IPS DF 6.9 (cell line): ENCODE results near the gene GM2A.
"Not testable (repeated sequence)": the region's sequence is repeated elsewhere in the genome, so short reads cannot be mapped to it uniquely, and the experiment has no call there.

Experiments
- DNase-seq: peaks from one replicate; pipeline ENCODE4 v3.0.0-alpha.2; 2013; ENCODE audit warnings: low read depth, low spot score
- H3K27ac ChIP-seq: one replicate; pipeline ENCODE4 v1.5.1; 2013; ENCODE audit warnings: low read length, control low read depth
- H3K27me3 ChIP-seq: 2 replicates; pipeline ENCODE4 v1.6.1; 2013; ENCODE audit warnings: mild to moderate bottlenecking, low read length; ENCODE audit not compliant: control insufficient read depth, insufficient read depth
- H3K36me3 ChIP-seq: 2 replicates; pipeline ENCODE4 v1.6.1; 2013; ENCODE audit warnings: low read length; ENCODE audit not compliant: control insufficient read depth, insufficient read depth
- H3K4me1 ChIP-seq: 2 replicates; pipeline ENCODE4 v1.6.1; 2013; ENCODE audit warnings: low read length; ENCODE audit not compliant: control insufficient read depth, insufficient read depth
- H3K4me3 ChIP-seq: 2 replicates; pipeline ENCODE4 v1.5.1; 2013; ENCODE audit warnings: mild to moderate bottlenecking, low read length
- H3K9me3 ChIP-seq: 2 replicates; pipeline ENCODE4 v1.6.1; 2013; ENCODE audit warnings: low read length, inconsistent platforms; ENCODE audit not compliant: control insufficient read depth, insufficient read depth
- WGBS: extraction: QIAGEN DNeasy Blood & Tissue Kit; methylation state at CpG from one replicate; pipeline ENCODE4 v1.1.7; 2013; ENCODE audit warnings: mixed read lengths, missing lambda C conversion rate; ENCODE audit not compliant: insufficient read length, insufficient coverage; 5-methylcytosine and 5-hydroxymethylcytosine counted together

GM2A gene

DNA sequence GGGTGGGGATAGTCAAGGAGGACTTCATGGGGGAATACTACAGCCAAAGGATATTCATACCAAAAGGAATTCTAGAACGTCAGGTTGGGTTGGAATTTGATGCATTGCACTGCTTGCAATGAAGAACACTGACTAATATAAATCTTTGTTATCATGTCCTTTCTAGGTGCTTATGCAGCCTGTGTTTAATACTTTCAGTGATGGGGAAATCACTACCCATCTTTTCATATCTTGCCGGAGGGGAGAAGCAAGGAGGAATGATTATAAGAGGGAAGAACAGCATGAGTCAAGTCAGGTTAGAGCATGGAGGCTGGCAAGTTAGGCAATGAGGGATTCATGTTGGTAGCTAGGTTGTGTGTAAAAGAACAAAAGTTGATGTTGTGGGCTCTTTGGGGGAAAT lies 24.0 kb upstream of the GM2A start:
- Histone ChIP-seq H3K36me3 (no peaks in the 10 kb centered on the region), H3K27ac (no peak overlapping the region), H3K9me3 (no peaks in the 10 kb centered on the region), H3K4me3 (no peak overlapping the region), H3K4me1 (no peaks in the 10 kb centered on the region), H3K27me3 (no peaks in the 10 kb centered on the region)
- no peak for DNase-seq
- no CpG with 5 or more reads among the region's 2 CpGs for WGBS

DNA sequence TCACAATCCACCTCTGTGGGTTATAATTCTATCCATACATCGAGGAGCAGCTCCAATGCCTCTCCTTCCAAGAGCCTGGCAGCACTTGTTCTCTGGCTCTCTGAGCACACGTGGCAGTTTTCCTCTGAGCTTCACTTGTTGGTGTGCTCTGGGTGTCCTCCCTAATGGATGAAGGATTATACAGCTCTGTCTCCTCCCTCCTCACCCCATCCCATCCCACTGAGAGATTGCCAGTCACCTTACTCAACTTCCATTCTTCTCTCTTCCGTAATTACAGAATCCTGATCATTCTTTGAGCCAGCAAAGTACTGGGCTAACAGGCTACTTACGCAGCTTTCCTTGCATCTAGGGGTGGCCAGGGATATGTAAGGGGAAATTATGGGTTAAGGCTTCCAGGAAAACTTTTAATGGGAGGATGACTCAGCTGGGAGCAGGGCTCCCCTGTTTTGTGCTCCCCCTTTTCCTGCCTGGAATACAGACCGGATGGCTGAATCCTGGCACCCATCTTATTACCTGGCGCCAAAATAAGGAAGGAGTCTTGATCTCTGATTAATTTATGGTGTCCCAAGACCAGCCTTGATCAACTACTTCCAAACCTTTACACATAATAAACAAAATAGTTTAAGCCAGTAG lies 22.8 kb upstream of the GM2A start:
- Histone ChIP-seq H3K9me3 (no peaks in the 10 kb centered on the region), H3K4me1 (no peaks in the 10 kb centered on the region), H3K27ac (no peak overlapping the region), H3K36me3 (no peaks in the 10 kb centered on the region), H3K4me3 (no peak overlapping the region), H3K27me3 (no peaks in the 10 kb centered on the region)
- no CpG with 5 or more reads among the region's 6 CpGs for WGBS
- DNase-seq = no peak

DNA sequence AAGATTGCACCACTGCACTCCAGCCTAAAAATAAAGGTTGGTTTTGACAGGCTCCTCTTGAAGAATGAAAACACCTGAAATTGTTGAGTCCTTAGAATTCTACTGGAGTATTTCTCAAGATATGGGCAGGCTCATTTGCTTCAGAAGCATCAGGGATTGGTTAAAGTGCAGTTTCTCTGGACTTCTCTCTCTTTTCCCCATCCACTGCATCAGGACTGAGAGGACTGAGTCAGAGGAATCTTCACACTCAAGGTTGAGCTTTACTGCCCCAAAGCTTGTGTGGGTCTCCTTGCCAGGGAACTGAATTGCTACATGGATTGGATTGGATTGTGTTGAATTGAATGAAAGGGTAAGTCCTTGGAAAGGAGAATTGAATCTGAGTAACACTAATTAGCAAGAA lies 21.6 kb upstream of the GM2A start:
- no peak for DNase-seq
- Histone ChIP-seq H3K27me3 (no peaks in the 10 kb centered on the region), H3K4me1 (no peaks in the 10 kb centered on the region), H3K27ac (no peak overlapping the region), H3K4me3 (no peak overlapping the region), H3K36me3 (no peaks in the 10 kb centered on the region), H3K9me3 (no peaks in the 10 kb centered on the region)

DNA sequence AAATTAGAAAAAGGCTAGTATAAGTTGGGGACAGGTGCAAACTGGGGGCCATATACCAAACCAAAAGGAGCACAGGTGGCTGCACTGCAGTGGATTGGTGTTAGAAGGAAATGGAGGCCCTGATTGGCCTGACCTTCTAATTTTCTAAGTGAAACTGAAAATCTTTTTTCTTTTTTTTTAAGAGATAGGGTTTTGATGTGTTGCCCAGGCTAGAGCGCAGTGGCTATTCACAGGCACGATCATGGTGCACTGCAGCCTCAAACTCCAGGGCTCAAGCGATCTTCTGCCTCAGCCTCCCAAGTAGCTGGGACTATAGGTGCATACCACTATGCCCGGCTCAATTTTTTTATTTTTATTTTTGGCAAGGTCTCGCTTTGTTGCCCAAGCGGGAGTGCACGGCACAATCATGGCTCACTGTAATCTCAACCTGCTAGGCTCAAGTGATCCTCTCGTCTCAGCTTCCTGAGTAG lies 19.3 kb upstream of the GM2A start:
- Histone ChIP-seq H3K36me3 (no peaks in the 10 kb centered on the region), H3K4me3 (no peak overlapping the region), H3K27me3 (no peaks in the 10 kb centered on the region), H3K9me3 (no peaks in the 10 kb centered on the region), H3K4me1 (no peaks in the 10 kb centered on the region), H3K27ac (no peak overlapping the region)
- no peak for DNase-seq
- WGBS = no CpG with 5 or more reads among the region's 8 CpGs

DNA sequence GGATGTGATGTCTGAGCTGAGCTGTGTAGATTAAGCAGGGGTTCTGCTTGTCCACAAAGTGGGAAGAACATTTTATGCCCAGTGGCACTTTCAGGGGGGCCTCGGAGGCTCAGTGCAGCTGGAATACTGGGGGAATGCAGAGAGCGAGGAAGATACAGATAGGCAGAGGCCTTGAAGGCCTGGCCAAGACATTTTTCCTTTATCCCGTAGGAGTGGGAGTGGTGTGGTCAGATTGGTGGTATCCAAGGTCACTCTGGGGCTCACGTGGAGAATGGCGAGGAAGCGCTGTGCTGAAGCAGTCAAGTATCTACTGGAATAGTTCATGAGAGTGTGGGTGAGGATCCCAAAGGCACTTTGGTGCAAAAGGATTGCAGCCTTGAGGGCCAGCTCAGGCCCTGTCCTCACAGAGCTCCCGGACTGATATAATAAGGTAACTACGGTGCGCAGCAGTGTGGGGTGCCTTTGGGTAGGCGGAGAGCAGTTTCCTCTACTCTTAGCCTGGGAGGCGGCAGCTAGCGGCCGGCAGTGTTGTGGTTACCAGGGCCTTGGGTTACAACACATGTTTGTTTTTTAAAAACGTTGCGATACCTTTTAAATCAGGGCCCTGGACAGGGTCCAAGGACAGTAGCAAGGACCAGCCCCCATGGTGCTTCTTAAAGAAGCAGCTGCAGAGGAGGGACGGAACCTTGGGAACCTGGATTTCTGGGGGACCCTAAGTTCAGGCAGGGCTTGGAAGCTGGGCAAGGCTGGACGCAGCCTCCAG lies 18.3 kb upstream of the GM2A start:
- H3K9me3 ChIP-seq = no peaks in the 10 kb centered on the region
- H3K27me3 ChIP-seq = no peaks in the 10 kb centered on the region
- H3K4me3 ChIP-seq = no peak overlapping the region
- no peak for DNase-seq
- H3K36me3 ChIP-seq = no peaks in the 10 kb centered on the region
- no peak overlapping the region for H3K27ac ChIP-seq
- WGBS = no CpG with 5 or more reads among the region's 17 CpGs
- H3K4me1 ChIP-seq = no peaks in the 10 kb centered on the region

DNA sequence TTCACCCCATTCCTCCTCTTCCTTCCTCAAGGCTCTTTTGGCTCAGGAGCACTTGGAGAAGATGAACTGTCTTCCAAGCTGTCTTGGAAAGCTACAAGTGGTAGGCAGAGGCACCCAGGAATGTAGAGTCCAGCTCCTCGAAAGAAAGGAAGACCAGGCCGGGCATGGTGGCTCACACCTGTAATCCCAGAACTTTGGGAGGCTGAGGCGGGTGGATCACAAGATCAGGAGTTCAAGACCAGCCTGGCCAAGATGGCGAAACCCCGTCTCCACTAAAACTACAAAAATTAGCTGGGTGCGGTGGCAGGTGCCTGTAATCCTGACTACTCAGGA lies 17.8 kb upstream of the GM2A start:
- not testable (repeated sequence) for H3K9me3 ChIP-seq, H3K4me3 ChIP-seq, H3K36me3 ChIP-seq, H3K27me3 ChIP-seq, H3K27ac ChIP-seq, DNase-seq, H3K4me1 ChIP-seq
- no CpG with 5 or more reads among the region's 6 CpGs for WGBS

DNA sequence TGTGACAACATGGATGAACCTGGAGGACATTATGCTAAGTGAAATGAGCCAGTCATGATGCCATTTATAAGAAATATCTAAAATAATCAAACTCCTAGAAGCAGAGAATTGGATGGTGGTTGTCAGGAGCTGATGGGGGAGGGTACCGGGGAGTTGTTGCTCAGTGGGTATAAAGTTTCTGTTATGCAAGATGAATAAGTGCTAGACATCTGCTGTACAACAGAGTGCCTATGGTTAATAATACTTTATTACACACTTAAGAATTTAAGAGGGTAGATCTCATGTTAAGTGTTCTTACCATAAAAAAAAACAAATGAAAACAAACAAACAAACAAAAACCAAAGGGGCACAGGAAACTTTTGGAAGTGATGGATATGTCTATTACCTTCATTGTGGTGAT lies 16.1 kb upstream of the GM2A start:
- WGBS = no CpG with 5 or more reads among the region's 1 CpG
- Histone ChIP-seq H3K4me3 (no peak overlapping the region), H3K27me3 (no peaks in the 10 kb centered on the region), H3K9me3 (no peaks in the 10 kb centered on the region), H3K4me1 (peaks cover 3% of the 10 kb centered on the region; the same call in 1 of the 2 replicates), H3K27ac (no peak overlapping the region), H3K36me3 (no peaks in the 10 kb centered on the region)
- no peak for DNase-seq

DNA sequence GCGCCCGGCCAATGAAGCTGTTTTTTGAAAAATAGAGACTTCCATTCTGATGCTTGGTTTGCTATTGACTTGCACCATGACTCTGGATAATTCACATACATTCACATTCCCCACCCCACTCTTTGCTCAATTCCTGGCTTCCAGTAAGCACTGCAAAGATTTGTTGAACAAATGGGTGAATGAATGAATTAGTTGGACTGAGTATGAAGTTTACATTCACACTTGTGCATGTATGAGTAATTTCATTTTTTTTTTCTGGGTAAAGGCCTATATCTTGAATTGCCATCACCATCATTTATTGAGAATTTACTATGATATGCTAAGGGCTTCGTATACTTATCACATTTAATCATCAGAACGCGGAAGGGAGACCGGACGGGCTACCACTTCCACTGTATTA lies 15.3 kb upstream of the GM2A start:
- DNase-seq = no peak
- no CpG with 5 or more reads among the region's 7 CpGs for WGBS
- no peaks in the 10 kb centered on the region for H3K27me3 ChIP-seq
- no peak overlapping the region for H3K4me3 ChIP-seq
- no peaks in the 10 kb centered on the region for H3K9me3 ChIP-seq
- no peaks in the 10 kb centered on the region for H3K36me3 ChIP-seq
- H3K4me1 ChIP-seq = peaks cover 3% of the 10 kb centered on the region; the same call in 1 of the 2 replicates
- H3K27ac ChIP-seq = no peak overlapping the region

DNA sequence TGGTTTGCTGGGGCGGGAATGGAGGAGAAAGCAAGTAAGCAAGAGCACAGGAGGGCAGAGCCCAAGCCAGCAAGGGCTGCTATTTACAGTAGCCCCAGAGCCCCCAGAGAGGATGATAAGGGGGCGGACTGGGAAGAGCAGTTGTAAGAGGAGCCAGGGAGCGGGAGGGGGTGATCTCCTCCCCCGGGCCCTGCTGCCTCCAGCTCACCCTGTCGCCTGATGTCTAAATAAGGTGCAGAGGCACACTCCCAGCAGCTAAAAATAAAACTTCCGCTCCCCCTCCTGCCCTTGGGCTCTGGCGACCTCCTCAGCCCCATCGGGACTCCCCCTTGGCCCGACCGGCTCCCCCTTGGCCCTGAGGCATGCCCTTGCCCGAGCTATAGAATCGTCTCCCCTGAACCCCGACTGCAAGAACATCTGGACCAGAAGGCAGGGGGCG lies 14.7 kb upstream of the GM2A start:
- no peaks in the 10 kb centered on the region for H3K27me3 ChIP-seq
- peaks cover 3% of the 10 kb centered on the region; the same call in 1 of the 2 replicates for H3K4me1 ChIP-seq
- DNase-seq = no peak
- no CpG with 5 or more reads among the region's 14 CpGs for WGBS
- H3K36me3 ChIP-seq = no peaks in the 10 kb centered on the region
- H3K27ac ChIP-seq = no peak overlapping the region
- no peak overlapping the region for H3K4me3 ChIP-seq
- no peaks in the 10 kb centered on the region for H3K9me3 ChIP-seq

DNA sequence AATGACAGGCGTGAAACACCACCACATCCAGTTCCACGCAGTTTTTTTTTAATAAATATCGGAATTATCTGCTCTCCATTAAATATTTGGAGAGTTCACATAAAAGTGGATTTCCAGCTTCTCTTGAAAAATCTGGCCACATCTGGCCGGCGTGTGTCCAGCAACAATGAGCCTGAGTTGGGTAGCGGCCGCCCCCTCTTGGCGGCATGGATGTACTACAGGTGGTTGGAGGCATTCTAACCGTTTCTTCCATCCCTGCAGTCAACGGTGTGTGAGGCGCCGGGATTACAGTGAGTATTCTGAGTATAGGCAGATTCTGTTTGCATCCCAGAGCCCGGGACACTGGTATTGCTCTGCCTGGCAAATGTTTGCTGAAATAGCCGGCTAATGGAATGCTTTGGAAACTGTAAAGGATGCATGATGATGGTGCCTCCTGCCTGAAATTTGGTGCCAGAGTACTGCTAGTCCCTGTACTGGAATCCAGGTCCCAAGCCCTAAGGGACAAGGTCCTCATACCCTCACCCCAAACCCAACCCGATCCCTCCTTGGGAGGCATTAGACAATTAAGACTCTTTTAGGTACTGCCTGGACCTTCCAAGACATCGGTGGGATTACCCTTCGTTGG lies 13.6 kb upstream of the GM2A start:
- Histone ChIP-seq H3K9me3 (no peaks in the 10 kb centered on the region), H3K27me3 (no peaks in the 10 kb centered on the region), H3K27ac (no peak overlapping the region), H3K36me3 (no peaks in the 10 kb centered on the region), H3K4me3 (no peak overlapping the region), H3K4me1 (peaks cover 3% of the 10 kb centered on the region; the same call in 1 of the 2 replicates)
- no CpG with 5 or more reads among the region's 17 CpGs for WGBS
- no peak for DNase-seq
